Vagina (tissue), 2 donors: ENCODE data around the gene DGKI.

Source experiments
- CTCF ChIP-seq, 3 experiments: fragments of 450-650 bp in 2 of 3; fragments of 200-600 bp in 1 of 3; sonication (generic) in 1 of 3; IDR thresholded peaks; one replicate each; pipeline ENCODE4 v1.5.1; 2017 to 2019; ENCODE audit warnings: antibody characterized with exemption in 3 of 3, mild to moderate bottlenecking in 2 of 3, moderate library complexity in 2 of 3
- POLR2A ChIP-seq, 2 donors: fragments of 450-650 bp; IDR thresholded peaks; one replicate each; pipeline ENCODE4 v1.6.1; 2017; ENCODE audit warnings: antibody characterized with exemption in 2 of 2, mild to moderate bottlenecking in 2 of 2, moderate library complexity in 2 of 2

DNA sequence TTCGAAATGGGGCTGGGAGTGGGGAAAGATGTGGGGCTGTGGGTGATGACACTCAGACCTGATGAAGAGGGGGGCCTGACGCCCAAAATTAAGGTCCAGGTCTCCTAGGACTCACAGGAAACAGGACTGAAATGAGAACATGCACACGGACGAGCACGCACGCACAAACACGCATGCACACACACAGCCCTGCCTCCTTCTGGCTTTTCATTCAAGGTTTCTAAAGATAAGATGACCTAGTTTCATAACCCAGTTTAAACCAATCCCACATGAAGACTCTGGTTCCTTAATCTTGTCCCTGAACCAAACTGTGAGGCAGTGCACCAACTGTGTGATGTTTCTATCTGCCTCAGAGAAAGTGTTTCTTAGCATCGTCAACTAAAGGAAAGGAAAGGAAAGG is 162.0 kb downstream of the DGKI start:
- TF ChIP-seq CTCF (IDR thresholded peaks at IDR 0.05) (no peak), POLR2A (IDR thresholded peaks at IDR 0.05) (no peak)
